H9 (cell line): ENCODE results near the gene TTC7B. TPM values are rescaled to one million over a fixed set of nuclear protein-coding genes. Genes with fewer than 3 reads are reported as not detected.

ENCODE experiments used
- DNase-seq: peaks from one replicate; pipeline ENCODE4 v3.0.0-alpha.2; 2017
- H2AFZ ChIP-seq: one replicate; pipeline ENCODE4 v1.6.1; 2013; ENCODE audit warnings: mild to moderate bottlenecking, low read length, control low read depth, moderate library complexity
- H2AK5ac ChIP-seq: 2 replicates; pipeline ENCODE4 v1.6.1; 2013; ENCODE audit warnings: low read length, control low read depth, mixed read lengths; ENCODE audit not compliant: insufficient read length
- H2BK120ac ChIP-seq: one replicate; pipeline ENCODE4 v1.6.1; 2013; ENCODE audit warnings: low read depth, mild to moderate bottlenecking, low read length, control low read depth, inconsistent platforms; ENCODE audit not compliant: poor library complexity, severe bottlenecking
- H2BK12ac ChIP-seq: 2 replicates; pipeline ENCODE4 v1.6.1; 2013; ENCODE audit warnings: low read length, control low read depth, mixed read lengths, low read depth; ENCODE audit not compliant: insufficient read length
- H2BK15ac ChIP-seq: 2 replicates; pipeline ENCODE4 v1.6.1; 2013; ENCODE audit warnings: low read depth, low read length, control low read depth
- H2BK20ac ChIP-seq: one replicate; pipeline ENCODE4 v1.6.1; 2013; ENCODE audit warnings: low read depth, mild to moderate bottlenecking, low read length, control low read depth, inconsistent platforms; ENCODE audit not compliant: poor library complexity, severe bottlenecking
- H2BK5ac ChIP-seq: 2 replicates; pipeline ENCODE4 v1.6.1; 2013; ENCODE audit warnings: low read length, control low read depth, mixed read lengths; ENCODE audit not compliant: insufficient read length
- H3K14ac ChIP-seq: 2 replicates; pipeline ENCODE4 v1.6.1; 2013; ENCODE audit warnings: low read length, control low read depth; ENCODE audit not compliant: insufficient read depth
- H3K18ac ChIP-seq: 2 replicates; pipeline ENCODE4 v1.6.1; 2013; ENCODE audit warnings: low read depth, mild to moderate bottlenecking, mixed read lengths, low read length, control low read depth; ENCODE audit not compliant: insufficient read length
- H3K23ac ChIP-seq: 2 replicates; pipeline ENCODE4 v1.6.1; 2013; ENCODE audit warnings: low read length, control low read depth, mixed read lengths, low read depth; ENCODE audit not compliant: insufficient read length
- H3K23me2 ChIP-seq: 2 replicates; pipeline ENCODE4 v1.6.1; 2013; ENCODE audit warnings: low read depth, mild to moderate bottlenecking, mixed read lengths, low read length, control low read depth; ENCODE audit not compliant: insufficient read length, poor library complexity, severe bottlenecking
- H3K27ac ChIP-seq: 2 replicates; pipeline ENCODE4 v1.5.1; 2013; ENCODE audit warnings: low read length, control low read depth, mixed read lengths, low read depth; ENCODE audit not compliant: insufficient read length
- H3K27me3 ChIP-seq: 2 replicates; pipeline ENCODE4 v1.6.1; 2013; ENCODE audit warnings: low read length, control low read depth, inconsistent platforms; ENCODE audit not compliant: insufficient read depth
- H3K4ac ChIP-seq: 2 replicates; pipeline ENCODE4 v1.6.1; 2013; ENCODE audit warnings: low read depth, mild to moderate bottlenecking, control low read depth, inconsistent platforms, low read length, moderate library complexity
- H3K4me1 ChIP-seq: 2 replicates; pipeline ENCODE4 v1.6.1; 2013; ENCODE audit warnings: low read length, control low read depth, inconsistent platforms; ENCODE audit not compliant: insufficient read depth
- H3K4me2 ChIP-seq: 2 replicates; pipeline ENCODE4 v1.6.1; 2013; ENCODE audit warnings: low read length, control low read depth, mixed read lengths; ENCODE audit not compliant: insufficient read length, insufficient read depth
- H3K56ac ChIP-seq: 2 replicates; pipeline ENCODE4 v1.6.1; 2013; ENCODE audit warnings: low read depth, mild to moderate bottlenecking, mixed read lengths, low read length, control low read depth; ENCODE audit not compliant: insufficient read length
- H3K79me1 ChIP-seq: 2 replicates; pipeline ENCODE4 v1.6.1; 2013; ENCODE audit warnings: low read depth, mild to moderate bottlenecking, moderate library complexity, low read length, control low read depth, inconsistent platforms; ENCODE audit not compliant: insufficient read depth, poor library complexity, severe bottlenecking
- H3K79me2 ChIP-seq: 2 replicates; pipeline ENCODE4 v1.6.1; 2013; ENCODE audit warnings: low read length, control low read depth, inconsistent platforms; ENCODE audit not compliant: insufficient read depth
- H3K9ac ChIP-seq: 2 replicates; pipeline ENCODE4 v1.6.1; 2013; ENCODE audit warnings: low read length, control low read depth, mixed read lengths; ENCODE audit not compliant: insufficient read length; ENCODE audit errors: extremely low read depth
- H3K9me3 ChIP-seq: one replicate; pipeline ENCODE4 v1.6.1; 2013; ENCODE audit warnings: low read depth, low read length, inconsistent platforms; ENCODE audit not compliant: control insufficient read depth
- H3T11ph ChIP-seq: one replicate; pipeline ENCODE4 v1.6.1; 2013; ENCODE audit warnings: mild to moderate bottlenecking, low read length, control low read depth, inconsistent platforms
- H4K20me1 ChIP-seq: one replicate; pipeline ENCODE4 v1.6.1; 2013; ENCODE audit not compliant: control insufficient read depth, insufficient read length, insufficient read depth
- H4K5ac ChIP-seq: 2 replicates; pipeline ENCODE4 v1.6.1; 2013; ENCODE audit warnings: low read depth, mild to moderate bottlenecking, mixed read lengths, low read length, control low read depth; ENCODE audit not compliant: insufficient read length
- H4K8ac ChIP-seq: replicated peaks from 2 replicates; pipeline ENCODE4 v1.6.1; 2013; ENCODE audit warnings: low read length, control low read depth, mixed read lengths, low read depth; ENCODE audit not compliant: insufficient read length
- H4K91ac ChIP-seq: 2 replicates; pipeline ENCODE4 v1.6.1; 2013; ENCODE audit warnings: low read depth, mild to moderate bottlenecking, moderate library complexity, mixed read lengths, low read length, control low read depth; ENCODE audit not compliant: insufficient read length
- H3K27ac Mint-ChIP-seq, 3 experiments: 2 replicates in 2 of 3; 3 replicates in 1 of 3; pipeline ENCODE4 v1.8.0; 2020 to 2021; ENCODE audit warnings: mixed read lengths in 3 of 3, mild to moderate bottlenecking in 1 of 3, moderate library complexity in 1 of 3
- H3K27me3 Mint-ChIP-seq: 2 replicates; pipeline ENCODE4 v1.8.0; 2021; ENCODE audit warnings: low read depth, mild to moderate bottlenecking, moderate library complexity, mixed read lengths
- H3K36me3 Mint-ChIP-seq, 3 experiments: 2 replicates in 2 of 3; 3 replicates in 1 of 3; pipeline ENCODE4 v1.8.0; 2020 to 2021; ENCODE audit warnings: low read depth in 3 of 3, mixed read lengths in 3 of 3; ENCODE audit not compliant: insufficient read depth in 1 of 3
- H3K4me1 Mint-ChIP-seq, 2 experiments: 2 replicates each; pipeline ENCODE4 v1.8.0; 2020; ENCODE audit warnings: mixed read lengths in 2 of 2
- H3K4me3 Mint-ChIP-seq, 2 experiments: 2 replicates in 1 of 2; 3 replicates in 1 of 2; pipeline ENCODE4 v1.8.0; 2020 to 2021; ENCODE audit warnings: mild to moderate bottlenecking in 2 of 2, mixed read lengths in 2 of 2, moderate library complexity in 1 of 2
- H3K9me3 Mint-ChIP-seq, 2 experiments: 2 replicates in 1 of 2; 3 replicates in 1 of 2; pipeline ENCODE4 v1.8.0; 2020; ENCODE audit warnings: mild to moderate bottlenecking in 2 of 2, mixed read lengths in 2 of 2, moderate library complexity in 1 of 2
- CTCF ChIP-seq: fragments of 200-600 bp; sonication (generic); conservative IDR thresholded peaks from 3 replicates; pipeline ENCODE4 v1.8.0; 2021; ENCODE audit warnings: antibody characterized with exemption, mild to moderate bottlenecking
- WGBS: extraction: QIAGEN DNeasy Blood & Tissue Kit; methylation state at CpG from one replicate; pipeline ENCODE4 v1.1.7; 2013; ENCODE audit warnings: missing lambda C conversion rate, low lambda C conversion rate, mixed read lengths; ENCODE audit not compliant: insufficient read length; ENCODE audit errors: extremely low coverage; 5-methylcytosine and 5-hydroxymethylcytosine counted together
- total RNA-seq: library from RNA; stranded (reverse); gene quantifications from 2 replicates; pipeline ENCODE4 v1.2.1, GENCODE V29; 2021

The TTC7B gene
- total RNA-seq, 1 experiment from 2014 or later, result 33.7 TPM

DNA sequence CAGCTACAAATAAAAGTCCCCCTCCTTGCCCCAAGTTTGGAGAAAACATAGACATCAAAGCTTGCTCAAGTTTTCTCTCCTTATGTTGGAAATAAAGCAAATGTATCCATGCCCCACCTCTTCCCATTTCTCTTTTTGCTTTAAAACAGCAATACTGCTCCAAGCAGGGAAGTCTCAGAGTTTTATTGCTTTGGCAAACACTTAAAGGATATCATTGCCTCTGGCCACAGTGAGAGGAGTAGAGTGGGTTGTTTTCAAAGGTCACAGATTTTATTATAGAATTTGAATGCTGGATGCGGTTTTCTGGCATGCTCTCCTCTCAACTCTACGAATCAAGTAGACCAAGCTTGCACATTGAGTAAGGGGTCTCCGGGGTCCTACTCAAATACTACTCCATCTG is 149.7 kb downstream of the TTC7B start:
- 0 out of 7 replicates have a peak overlapping the region, but pooled peaks of 1 of the 3 experiments have one; percentile 2 for H3K27ac Mint-ChIP-seq
- peaks cover 8 to 14% of the 10 kb centered on the region in 2 experiments for H3K4me1 Mint-ChIP-seq
- no CpG with 5 or more reads among the region's 3 CpGs for WGBS

More for the DNA sequence above, 149.7 kb downstream of the TTC7B start:
- Histone ChIP-seq H3K9ac (no peak overlapping the region), H3K27me3 (no peaks in the 10 kb centered on the region), H3K4ac (no peak overlapping the region), H4K20me1 (no peaks in the 10 kb centered on the region), H2BK15ac (no peak overlapping the region), H4K8ac (no peak overlapping the region), H3K56ac (no peak overlapping the region), H3K27ac (no peak overlapping the region), H3K79me2 (no peaks in the 10 kb centered on the region), H2BK20ac (no peak overlapping the region), H3K14ac (no peak overlapping the region), H3K4me1 (no peaks in the 10 kb centered on the region; the same call in 1 of the 2 replicates), H2BK120ac (no peak overlapping the region), H3K23me2 (no peaks in the 10 kb centered on the region), H3K9me3 (no peaks in the 10 kb centered on the region), H2BK12ac (no peak overlapping the region), H3K23ac (no peak overlapping the region), H4K91ac (no peak overlapping the region), H4K5ac (no peak overlapping the region), H3K79me1 (no peaks in the 10 kb centered on the region), H2BK5ac (no peak overlapping the region), H3T11ph (no peak overlapping the region), H3K4me2 (no peak overlapping the region), H2AFZ (no peak overlapping the region), H3K18ac (no peak overlapping the region), H2AK5ac (no peak overlapping the region)
- no peaks in the 10 kb centered on the region for H3K27me3 Mint-ChIP-seq
- peaks cover 3 to 9% (median 8%) of the 10 kb centered on the region in 3 experiments for H3K36me3 Mint-ChIP-seq
- DNase-seq, result no peak
- peaks cover 3% of the 10 kb centered on the region in 2 experiments; a peak in 3 of 5 replicates for H3K9me3 Mint-ChIP-seq
- H3K4me3 Mint-ChIP-seq, result no peak overlapping the region
- TF ChIP-seq CTCF, result no peak
